H1 (cell line): ENCODE data around the gene FAM90A1. TPM values are rescaled to one million over a fixed set of nuclear protein-coding genes. Genes with fewer than 3 reads are reported as not detected.
"Not testable (repeated sequence)": the region's sequence is repeated elsewhere in the genome, so short reads cannot be mapped to it uniquely, and the experiment has no call there.

ENCODE experiments used
- CTCF ChIA-PET: fragments of 300-600 bp; sonication (Branson Sonifier 250); formaldehyde crosslinking; loops from one replicate; lab custom pipeline; 2021; ENCODE audit not compliant: partially characterized antibody; lab: Charles Lee
- POLR2A ChIA-PET: fragments of 300-600 bp; sonication (Branson Sonifier 250); formaldehyde crosslinking; loops from one replicate; lab custom pipeline; 2021; ENCODE audit warnings: inconsistent platforms; ENCODE audit not compliant: partially characterized antibody; lab: Charles Lee
- DNase-seq, 2 experiments: peaks; one replicate each; pipeline versions ENCODE4 v3.0.0 to v3.0.0-alpha.2; 2010 to 2022; ENCODE audit warnings: low spot score in 2 of 2, low read depth in 1 of 2, mixed read lengths in 1 of 2
- FAIRE-seq: peaks from 2 replicates; lab custom pipeline; 2011; peaks lifted over from hg19 to GRCh38; lab: Jason Lieb, UNC
- H2AFZ ChIP-seq: 2 replicates; pipeline ENCODE4 v1.8.1; 2012; ENCODE audit warnings: low read length, inconsistent platforms
- H2AK5ac ChIP-seq: 2 replicates; pipeline ENCODE4 v1.6.1; 2013; ENCODE audit warnings: low read depth, low read length
- H2BK120ac ChIP-seq: replicated peaks from 2 replicates; pipeline ENCODE3; 2013; ENCODE audit warnings: low read depth, low read length, inconsistent platforms
- H2BK12ac ChIP-seq: 2 replicates; pipeline ENCODE4 v1.6.1; 2013; ENCODE audit warnings: low read depth, low read length
- H2BK15ac ChIP-seq: 2 replicates; pipeline ENCODE4 v1.6.1; 2013; ENCODE audit warnings: low read length
- H2BK20ac ChIP-seq: 2 replicates; pipeline ENCODE4 v1.6.1; 2013; ENCODE audit warnings: low read length
- H2BK5ac ChIP-seq: 2 replicates; pipeline ENCODE4 v1.6.1; 2013; ENCODE audit warnings: low read depth, low read length
- H3K14ac ChIP-seq: 2 replicates; pipeline ENCODE4 v1.6.1; 2013; ENCODE audit warnings: inconsistent platforms; ENCODE audit not compliant: insufficient read length
- H3K18ac ChIP-seq: 2 replicates; pipeline ENCODE4 v1.6.1; 2013; ENCODE audit warnings: low read length; ENCODE audit errors: extremely low read depth
- H3K23ac ChIP-seq: 2 replicates; pipeline ENCODE4 v1.6.1; 2013; ENCODE audit warnings: inconsistent platforms; ENCODE audit not compliant: insufficient read length
- H3K23me2 ChIP-seq: 2 replicates; pipeline ENCODE4 v1.6.1; 2013; ENCODE audit warnings: low read depth, low read length
- H3K27ac ChIP-seq: 2 replicates; pipeline ENCODE4 v1.6.1; 2011; ENCODE audit warnings: low read depth, low read length, inconsistent platforms
- H3K27me3 ChIP-seq, 4 experiments: replicated peaks in 1 of 4; 1 replicate in 1 of 4; 2 replicates in 3 of 4; pipeline versions ENCODE4 v1.6.1 to v1.8.1; 2011 to 2013; ENCODE audit warnings: low read length in 3 of 4, mild to moderate bottlenecking in 3 of 4, inconsistent platforms in 2 of 4, mixed read lengths in 2 of 4, moderate library complexity in 1 of 4; ENCODE audit not compliant: control insufficient read depth in 3 of 4, insufficient read depth in 3 of 4; ENCODE audit errors: extremely low read depth in 1 of 4
- H3K36me3 ChIP-seq, 4 experiments: 2 replicates each; pipeline versions ENCODE4 v1.6.1 to v1.8.1; 2011 to 2013; ENCODE audit warnings: mild to moderate bottlenecking in 4 of 4, low read length in 3 of 4, moderate library complexity in 2 of 4, control low read depth in 1 of 4, inconsistent platforms in 1 of 4; ENCODE audit not compliant: insufficient read depth in 4 of 4, control insufficient read depth in 2 of 4
- H3K4ac ChIP-seq: replicated peaks from 2 replicates; pipeline ENCODE3; 2013; ENCODE audit warnings: low read length, low read depth, mixed read lengths, inconsistent platforms; ENCODE audit not compliant: insufficient read length
- H3K4me1 ChIP-seq, 4 experiments: replicated peaks in 1 of 4; 1 replicate in 1 of 4; 2 replicates in 3 of 4; pipeline versions ENCODE4 v1.6.1 to v1.8.1; 2011 to 2013; ENCODE audit warnings: low read length in 3 of 4, inconsistent platforms in 2 of 4, mixed read lengths in 1 of 4; ENCODE audit not compliant: insufficient read depth in 4 of 4, control insufficient read depth in 3 of 4
- H3K4me2 ChIP-seq, 2 experiments: 2 replicates each; pipeline versions ENCODE4 v1.6.1 to v1.8.1; 2011 to 2013; ENCODE audit warnings: low read depth in 2 of 2, low read length in 2 of 2, control low read depth in 1 of 2, inconsistent platforms in 1 of 2, mild to moderate bottlenecking in 1 of 2; ENCODE audit not compliant: insufficient read depth in 1 of 2
- H3K4me3 ChIP-seq, 4 experiments: fragments of 200-600, 300-600 bp in 1 of 4; sonication (generic), shearing (Covaris generic), sonication (Bioruptor Twin) in 1 of 4; 2 replicates each; pipeline versions ENCODE4 v1.5.1 to v1.8.1; 2011 to 2016; ENCODE audit warnings: low read length in 4 of 4, low read depth in 3 of 4, control low read depth in 2 of 4, inconsistent platforms in 2 of 4, mild to moderate bottlenecking in 2 of 4, mixed read lengths in 1 of 4, moderate library complexity in 1 of 4; ENCODE audit not compliant: insufficient read depth in 2 of 4; ENCODE audit errors: extremely low read depth in 1 of 4
- H3K56ac ChIP-seq: replicated peaks from 2 replicates; pipeline ENCODE3; 2013; ENCODE audit warnings: low read depth, mild to moderate bottlenecking, mixed read lengths, low read length, inconsistent platforms; ENCODE audit not compliant: insufficient read length
- H3K79me1 ChIP-seq: 2 replicates; pipeline ENCODE4 v1.6.1; 2013; ENCODE audit warnings: low read depth, low read length, control low read depth
- H3K79me2 ChIP-seq, 2 experiments: 2 replicates each; pipeline versions ENCODE4 v1.6.1 to v1.8.1; 2012 to 2013; ENCODE audit warnings: low read length in 2 of 2, mild to moderate bottlenecking in 2 of 2, inconsistent platforms in 1 of 2; ENCODE audit not compliant: insufficient read depth in 2 of 2, control insufficient read depth in 1 of 2
- H3K9ac ChIP-seq, 4 experiments: replicated peaks in 1 of 4; 1 replicate in 1 of 4; 2 replicates in 3 of 4; pipeline versions ENCODE4 v1.6.1 to v1.8.1; 2011 to 2013; ENCODE audit warnings: low read depth in 3 of 4, low read length in 3 of 4, control low read depth in 2 of 4, mild to moderate bottlenecking in 2 of 4, moderate library complexity in 2 of 4, inconsistent platforms in 1 of 4; ENCODE audit errors: extremely low read depth in 1 of 4
- H3K9me3 ChIP-seq, 2 experiments: 2 replicates each; pipeline versions ENCODE4 v1.6.1 to v1.8.1; 2012 to 2013; ENCODE audit warnings: mild to moderate bottlenecking in 2 of 2, moderate library complexity in 2 of 2, control low read depth in 1 of 2, inconsistent platforms in 1 of 2, low read depth in 1 of 2, low read length in 1 of 2, mixed read lengths in 1 of 2; ENCODE audit not compliant: insufficient read depth in 2 of 2
- H4K20me1 ChIP-seq, 2 experiments: replicated peaks in 1 of 2; 2 replicates each; pipeline versions ENCODE3 to v1.8.1; 2011 to 2013; ENCODE audit warnings: inconsistent platforms in 2 of 2, low read length in 2 of 2, mild to moderate bottlenecking in 1 of 2; ENCODE audit not compliant: insufficient read depth in 2 of 2, control insufficient read depth in 1 of 2
- H4K5ac ChIP-seq: 2 replicates; pipeline ENCODE4 v1.6.1; 2013; ENCODE audit warnings: low read length, low read depth, mixed read lengths, inconsistent platforms; ENCODE audit not compliant: insufficient read length
- H4K8ac ChIP-seq: 2 replicates; pipeline ENCODE4 v1.8.0; 2013; ENCODE audit warnings: mild to moderate bottlenecking, moderate library complexity, low read length, inconsistent platforms; ENCODE audit not compliant: insufficient read depth; ENCODE audit errors: extremely low read depth
- H4K91ac ChIP-seq: replicated peaks from 2 replicates; pipeline ENCODE3; 2013; ENCODE audit warnings: low read length, mixed read lengths, inconsistent platforms; ENCODE audit not compliant: insufficient read length
- WGBS, 2 experiments: shearing (Covaris generic) in 1 of 2; methylation state at CpG; one replicate each; pipeline versions ENCODE4 v1.1.6 to v1.1.7; 2013 to 2015; ENCODE audit warnings: low lambda C conversion rate in 2 of 2, mixed read lengths in 2 of 2, inconsistent platforms in 1 of 2, low coverage in 1 of 2, missing lambda C conversion rate in 1 of 2; ENCODE audit not compliant: insufficient replicate concordance in 2 of 2, insufficient coverage in 1 of 2, insufficient read length in 1 of 2; ENCODE audit errors: extremely low coverage in 1 of 2, missing lambda C conversion rate in 1 of 2; 5-methylcytosine and 5-hydroxymethylcytosine counted together
- polyA plus RNA-seq, 7 experiments: library from polyadenylated mRNA; depleted of rRNA in 3 of 7; stranded (reverse) in 5 of 7; unstranded in 2 of 7; fragments of >200 nt in 5 of 7; fragments of 200-250 nt in 2 of 7; gene quantifications; 1 replicate in 5 of 7; 2 replicates in 1 of 7; 4 replicates in 1 of 7; pipeline versions ENCODE4 v1.2.1 to v1.2.3, GENCODE V29; 2011 to 2013; ENCODE audit warnings: missing spikeins in 2 of 7, mixed read lengths in 2 of 7
- total RNA-seq: library from RNA; stranded (reverse); fragmentation: NEBNext Ultra II Directional; extraction: Animal tissue kit (Norgen Biotek cat#: 25700); gene quantifications from 2 replicates; pipeline ENCODE4 v1.2.1, GENCODE V29; 2021

FAM90A1 gene
- total and polyA plus RNA-seq, 2 of the 8 experiments (the other 6 are each of a cell fraction or from before 2014, with no cell fraction given) = 0.21 TPM; not detected in 1

GRCh38 chr12:8234746-8235145 is 7.3 kb upstream of the FAM90A1 start:
- H3K27me3 ChIP-seq, H4K5ac ChIP-seq, H3K14ac ChIP-seq, H3K23ac ChIP-seq, H3K9ac ChIP-seq, H4K8ac ChIP-seq, H3K36me3 ChIP-seq, H2BK12ac ChIP-seq, H3K9me3 ChIP-seq, H2AK5ac ChIP-seq, H3K4me2 ChIP-seq, H3K4me3 ChIP-seq, H4K91ac ChIP-seq, H2BK15ac ChIP-seq, H2BK5ac ChIP-seq, H3K79me2 ChIP-seq, H3K18ac ChIP-seq, H3K23me2 ChIP-seq, POLR2A ChIA-PET, H3K27ac ChIP-seq, H3K4me1 ChIP-seq, H3K56ac ChIP-seq, H3K4ac ChIP-seq, DNase-seq, H3K79me1 ChIP-seq, H2AFZ ChIP-seq, H2BK120ac ChIP-seq, H2BK20ac ChIP-seq, FAIRE-seq, H4K20me1 ChIP-seq: not testable (repeated sequence)
- CTCF ChIA-PET = interaction anchor here (0.7 to 5.0 kb wide), 3 partner anchors 53 to 132 kb away, joined by 3 to 46 read pairs (median 3); no protein-coding TSS in a partner anchor
- 72% methylated on average over 6 of the region's 7 CpGs; no CpG with 5 or more reads in 1 of the 2 experiments for WGBS, 2 experiments

- H3K27me3 ChIP-seq, H3K9ac ChIP-seq, H3K4me3 ChIP-seq, H3K36me3 ChIP-seq, H3K4me1 ChIP-seq, DNase-seq, H3K23ac ChIP-seq, H2BK20ac ChIP-seq, H3K27ac ChIP-seq, FAIRE-seq, H2BK15ac ChIP-seq, H2AK5ac ChIP-seq, H3K79me1 ChIP-seq, H3K79me2 ChIP-seq, H3K9me3 ChIP-seq, H3K4ac ChIP-seq, H3K23me2 ChIP-seq, H3K18ac ChIP-seq, H3K4me2 ChIP-seq, H2AFZ ChIP-seq, H4K8ac ChIP-seq, H2BK120ac ChIP-seq, POLR2A ChIA-PET, H4K5ac ChIP-seq, H2BK12ac ChIP-seq, H4K20me1 ChIP-seq, H3K14ac ChIP-seq, H2BK5ac ChIP-seq, H3K56ac ChIP-seq, H4K91ac ChIP-seq: not testable (repeated sequence)
- 85% methylated on average over 14 of the region's 20 CpGs; no CpG with 5 or more reads in 1 of the 2 experiments for whole genome bisulfite sequencing, 2 experiments
- CTCF ChIA-PET = interaction anchor here (0.7 to 5.0 kb wide), 3 partner anchors 53 to 131 kb away, joined by 3 to 46 read pairs (median 3); no protein-coding TSS in a partner anchor
Observed at GRCh38 chr12:8233935-8234495, 6.6 kb upstream of the FAM90A1 start.
